ENCODE measurements around the gene METTL26. TPM values are rescaled to one million over a fixed set of nuclear protein-coding genes. Genes with fewer than 3 reads are reported as not detected.
"Not testable (repeated sequence)": the region's sequence is repeated elsewhere in the genome, so short reads cannot be mapped to it uniquely, and the experiment has no call there.

The METTL26 gene
- total RNA-seq, 1 donor from 2014 or later: 224 TPM

DNA sequence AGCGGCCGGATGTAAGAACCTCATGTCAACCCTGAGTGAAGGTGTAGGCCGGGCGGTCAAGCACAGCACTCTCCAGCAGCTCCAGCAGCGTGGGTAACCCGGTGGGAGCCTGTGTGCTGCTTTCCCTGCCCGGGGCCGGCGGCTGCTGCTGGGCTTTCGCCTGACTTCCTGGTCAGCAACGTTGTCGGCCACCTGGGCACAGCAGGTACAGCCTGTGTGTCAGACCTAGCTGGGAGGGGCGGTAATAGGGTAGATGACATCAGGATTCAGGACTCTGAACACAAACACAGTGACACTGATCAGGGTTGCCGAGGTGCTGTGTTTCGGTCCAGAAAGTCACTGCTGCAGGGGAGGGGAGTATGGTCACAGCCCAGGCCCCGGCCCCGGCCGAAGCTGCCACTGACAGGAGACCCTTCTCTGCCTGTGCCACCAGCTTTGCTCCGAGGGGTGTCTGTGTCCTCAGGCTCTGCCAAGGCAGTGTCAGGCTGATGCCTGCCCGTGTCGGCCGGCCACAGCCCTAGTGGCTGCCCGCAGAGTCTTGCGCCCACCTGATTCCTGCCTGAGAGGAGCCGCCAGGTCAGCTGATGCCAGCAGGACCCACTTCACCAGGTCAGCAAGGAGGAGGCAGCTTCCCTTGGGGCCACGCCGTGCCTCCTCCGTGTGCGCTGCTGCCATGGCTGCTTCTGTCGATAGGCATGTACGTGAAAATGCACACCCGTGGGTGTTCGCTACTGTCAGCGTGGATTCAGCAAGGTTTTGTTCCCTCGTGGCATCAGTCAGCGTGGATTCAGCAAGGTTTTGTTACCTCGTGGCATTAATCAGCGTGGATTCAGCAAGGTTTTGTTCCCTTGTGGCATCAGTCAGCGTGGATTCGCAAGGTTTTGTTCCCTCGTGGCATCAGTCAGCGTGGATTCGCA is 37.0 kb downstream of the METTL26 start:
- no peak overlapping the region for H3K4me3 ChIP-seq (ENCODE audit: low read depth, low read length)
- TF ChIP-seq, protein P1, sequence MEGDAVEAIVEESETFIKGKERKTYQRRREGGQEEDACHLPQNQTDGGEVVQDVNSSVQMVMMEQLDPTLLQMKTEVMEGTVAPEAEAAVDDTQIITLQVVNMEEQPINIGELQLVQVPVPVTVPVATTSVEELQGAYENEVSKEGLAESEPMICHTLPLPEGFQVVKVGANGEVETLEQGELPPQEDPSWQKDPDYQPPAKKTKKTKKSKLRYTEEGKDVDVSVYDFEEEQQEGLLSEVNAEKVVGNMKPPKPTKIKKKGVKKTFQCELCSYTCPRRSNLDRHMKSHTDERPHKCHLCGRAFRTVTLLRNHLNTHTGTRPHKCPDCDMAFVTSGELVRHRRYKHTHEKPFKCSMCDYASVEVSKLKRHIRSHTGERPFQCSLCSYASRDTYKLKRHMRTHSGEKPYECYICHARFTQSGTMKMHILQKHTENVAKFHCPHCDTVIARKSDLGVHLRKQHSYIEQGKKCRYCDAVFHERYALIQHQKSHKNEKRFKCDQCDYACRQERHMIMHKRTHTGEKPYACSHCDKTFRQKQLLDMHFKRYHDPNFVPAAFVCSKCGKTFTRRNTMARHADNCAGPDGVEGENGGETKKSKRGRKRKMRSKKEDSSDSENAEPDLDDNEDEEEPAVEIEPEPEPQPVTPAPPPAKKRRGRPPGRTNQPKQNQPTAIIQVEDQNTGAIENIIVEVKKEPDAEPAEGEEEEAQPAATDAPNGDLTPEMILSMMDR (conservative IDR thresholded peaks at IDR 0.05; ENCODE audit: low read depth, low read length): no peak
- no peak for DNase-seq (ENCODE audit: low read depth)

DNA sequence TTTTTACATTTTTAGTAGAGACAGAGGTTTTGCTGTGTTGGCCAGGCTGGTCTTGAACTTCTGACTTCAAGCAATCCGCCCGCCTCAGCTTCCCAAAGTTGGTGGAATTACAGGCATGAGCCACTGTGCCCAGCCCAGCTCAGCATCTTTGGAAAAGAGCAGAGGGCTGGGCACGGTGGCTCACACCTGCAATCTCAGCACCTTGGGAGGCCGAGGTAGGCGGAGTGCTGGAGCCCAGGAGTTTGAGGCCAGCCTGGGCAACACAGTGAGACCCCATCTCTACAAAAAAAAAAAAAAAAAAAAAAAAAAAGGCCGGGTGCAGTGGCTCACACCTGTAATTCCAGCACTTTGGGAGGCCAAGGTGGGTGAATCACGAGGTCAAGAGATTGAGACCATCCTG is 38.5 kb downstream of the METTL26 start:
- not testable (repeated sequence) for DNase-seq (ENCODE audit: low read depth); H3K4me3 ChIP-seq (ENCODE audit: low read depth, low read length)

DNA sequence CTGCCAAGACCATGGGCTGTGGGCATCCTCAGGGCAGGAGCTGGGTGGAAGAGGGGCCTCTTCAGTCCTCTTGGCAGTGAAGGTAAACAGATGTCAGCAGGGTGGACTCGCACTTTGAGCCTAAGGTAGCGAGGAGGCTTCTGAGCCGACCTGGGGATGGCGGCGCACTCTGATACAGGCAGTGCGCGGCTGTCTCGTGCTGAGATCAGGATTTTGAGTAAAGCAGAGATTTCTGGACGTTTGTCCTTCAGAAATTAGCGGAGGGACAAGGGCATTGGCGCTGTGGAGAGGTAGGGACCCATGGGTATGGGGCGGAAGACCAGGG is 39.4 kb downstream of the METTL26 start:
- TF ChIP-seq, protein P1 (conservative IDR thresholded peaks at IDR 0.05; ENCODE audit: low read depth, low read length): no peak
- H3K4me3 ChIP-seq (ENCODE audit: low read depth, low read length): no peak overlapping the region
- no peak for DNase-seq (ENCODE audit: low read depth)

DNA sequence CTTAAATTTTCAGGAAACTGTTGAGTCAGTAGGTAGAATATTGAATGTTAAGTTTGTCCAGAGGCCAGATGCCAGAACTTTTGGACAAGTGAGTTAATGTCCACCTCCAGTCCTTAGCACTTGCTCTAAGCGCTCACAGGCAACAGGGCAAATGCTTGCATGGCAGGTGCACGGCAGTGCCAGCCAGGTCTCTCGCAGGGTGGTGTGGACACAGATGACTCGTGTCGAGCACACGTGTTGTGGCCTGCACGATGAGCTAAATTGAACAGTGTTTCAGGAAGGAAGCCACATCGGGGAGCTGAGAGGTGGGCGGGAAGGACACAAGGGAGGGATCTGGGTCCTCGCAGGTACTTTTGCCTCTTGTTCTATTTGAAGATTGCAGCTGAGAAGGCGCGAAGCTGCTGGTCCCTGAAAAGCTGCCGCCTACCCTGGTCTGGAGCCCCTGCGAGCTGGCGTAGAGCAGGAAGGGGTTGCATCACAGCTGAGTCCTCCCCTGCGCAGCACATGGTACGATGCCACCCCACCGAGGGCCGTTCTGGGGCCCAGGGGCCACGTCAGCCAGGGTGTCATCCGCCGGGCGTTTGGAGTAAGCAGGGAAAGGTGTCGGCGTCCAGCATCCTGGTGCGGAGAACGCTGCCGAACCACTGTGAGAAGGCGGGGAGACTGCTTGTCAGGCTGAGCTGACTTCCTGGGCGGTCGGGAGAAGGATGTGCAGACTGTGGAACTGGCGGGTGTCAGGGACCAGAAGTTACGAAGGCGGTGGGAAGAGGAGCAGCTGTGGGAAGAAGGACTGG is 40.0 kb downstream of the METTL26 start:
- no peak for DNase-seq (ENCODE audit: low read depth)
- TF ChIP-seq, protein P1 (conservative IDR thresholded peaks at IDR 0.05; ENCODE audit: low read depth, low read length): no peak
- no peak overlapping the region for H3K4me3 ChIP-seq (ENCODE audit: low read depth, low read length)

DNA sequence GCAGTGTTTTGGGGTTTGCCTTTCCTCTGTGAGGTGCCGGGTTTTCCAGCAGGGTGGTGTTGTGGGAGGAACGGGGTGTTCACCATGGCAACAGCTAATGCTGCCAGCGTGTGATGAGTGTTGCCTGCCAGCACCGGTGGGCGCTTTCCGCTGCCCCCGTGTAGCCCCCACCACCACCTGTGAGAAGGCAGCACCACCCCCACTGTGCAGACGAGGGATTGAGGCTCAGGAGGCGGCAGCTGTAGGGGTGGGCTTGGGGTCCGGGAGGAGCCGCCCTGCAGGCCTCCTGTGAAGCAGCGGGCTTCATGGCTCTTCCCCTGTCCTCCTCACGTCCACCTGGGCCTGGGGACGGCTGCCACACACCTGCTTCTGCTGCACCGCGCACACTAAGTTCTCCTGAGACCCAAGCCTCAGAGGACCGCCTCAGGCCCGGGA is 41.0 kb downstream of the METTL26 start:
- DNase-seq (ENCODE audit: low read depth): no peak
- no peak overlapping the region for H3K4me3 ChIP-seq (ENCODE audit: low read depth, low read length)
- TF ChIP-seq, protein P1 (conservative IDR thresholded peaks at IDR 0.05; ENCODE audit: low read depth, low read length): no peak

DNA sequence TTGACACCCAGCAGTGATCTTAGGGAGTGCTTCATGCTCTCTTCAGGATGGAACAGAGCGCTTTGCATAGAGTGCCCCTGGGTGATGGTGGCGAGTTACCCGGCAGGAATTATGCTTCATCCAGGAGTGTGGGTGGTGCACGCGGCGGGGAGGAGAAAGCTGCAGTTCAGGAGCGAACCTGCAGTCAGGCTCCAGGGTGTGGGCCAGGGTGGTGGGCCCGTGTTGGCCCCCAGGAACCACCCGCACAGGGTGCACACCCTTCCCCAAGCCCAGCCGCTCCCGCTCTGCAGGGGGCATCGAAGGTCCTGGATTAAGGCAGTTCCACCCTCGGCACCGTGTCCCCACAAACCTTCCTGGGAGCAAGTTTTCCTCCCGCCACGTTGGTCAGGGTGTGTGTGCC is 42.3 kb downstream of the METTL26 start:
- TF ChIP-seq, protein P1 (conservative IDR thresholded peaks at IDR 0.05; ENCODE audit: low read depth, low read length): no peak
- no peak overlapping the region for H3K4me3 ChIP-seq (ENCODE audit: low read depth, low read length)
- no peak for DNase-seq (ENCODE audit: low read depth)

DNA sequence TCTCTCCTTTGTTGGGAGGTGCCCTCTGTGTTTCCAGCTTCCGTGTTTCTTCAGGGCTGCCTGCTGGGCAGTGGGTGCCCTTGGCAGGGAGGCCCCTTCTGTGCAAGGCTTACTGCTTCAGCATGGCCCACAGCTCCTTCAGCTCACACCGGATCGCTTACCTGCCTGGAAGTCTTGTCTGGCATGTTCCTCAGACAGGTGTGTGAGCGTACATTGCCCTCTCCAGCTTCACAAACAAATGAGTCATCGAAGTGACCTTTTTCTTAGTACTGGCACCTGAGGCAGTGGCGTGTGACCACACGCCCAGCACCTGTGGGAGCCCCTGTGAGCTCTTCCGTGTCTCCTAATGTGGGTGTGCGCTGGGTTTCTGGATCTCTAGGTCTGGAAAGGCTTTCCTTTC is 42.7 kb downstream of the METTL26 start:
- DNase-seq (ENCODE audit: low read depth): no peak
- TF ChIP-seq, protein P1 (conservative IDR thresholded peaks at IDR 0.05; ENCODE audit: low read depth, low read length): no peak
- no peak overlapping the region for H3K4me3 ChIP-seq (ENCODE audit: low read depth, low read length)
